Measurements from ENCODE around the gene LYPLAL1. TPM values are rescaled to one million over a fixed set of nuclear protein-coding genes. Genes with fewer than 3 reads are reported as not detected.

The LYPLAL1 gene
- total and polyA plus RNA-seq, 2 of the 13 experiments (the other 11 are each of a cell fraction or from before 2014, with no cell fraction given): 17.0 to 31.6 TPM

GRCh38 chr1:219173758-219174459, at the start of gene LYPLAL1 (continued):
- TF ChIP-seq, protein P1, sequence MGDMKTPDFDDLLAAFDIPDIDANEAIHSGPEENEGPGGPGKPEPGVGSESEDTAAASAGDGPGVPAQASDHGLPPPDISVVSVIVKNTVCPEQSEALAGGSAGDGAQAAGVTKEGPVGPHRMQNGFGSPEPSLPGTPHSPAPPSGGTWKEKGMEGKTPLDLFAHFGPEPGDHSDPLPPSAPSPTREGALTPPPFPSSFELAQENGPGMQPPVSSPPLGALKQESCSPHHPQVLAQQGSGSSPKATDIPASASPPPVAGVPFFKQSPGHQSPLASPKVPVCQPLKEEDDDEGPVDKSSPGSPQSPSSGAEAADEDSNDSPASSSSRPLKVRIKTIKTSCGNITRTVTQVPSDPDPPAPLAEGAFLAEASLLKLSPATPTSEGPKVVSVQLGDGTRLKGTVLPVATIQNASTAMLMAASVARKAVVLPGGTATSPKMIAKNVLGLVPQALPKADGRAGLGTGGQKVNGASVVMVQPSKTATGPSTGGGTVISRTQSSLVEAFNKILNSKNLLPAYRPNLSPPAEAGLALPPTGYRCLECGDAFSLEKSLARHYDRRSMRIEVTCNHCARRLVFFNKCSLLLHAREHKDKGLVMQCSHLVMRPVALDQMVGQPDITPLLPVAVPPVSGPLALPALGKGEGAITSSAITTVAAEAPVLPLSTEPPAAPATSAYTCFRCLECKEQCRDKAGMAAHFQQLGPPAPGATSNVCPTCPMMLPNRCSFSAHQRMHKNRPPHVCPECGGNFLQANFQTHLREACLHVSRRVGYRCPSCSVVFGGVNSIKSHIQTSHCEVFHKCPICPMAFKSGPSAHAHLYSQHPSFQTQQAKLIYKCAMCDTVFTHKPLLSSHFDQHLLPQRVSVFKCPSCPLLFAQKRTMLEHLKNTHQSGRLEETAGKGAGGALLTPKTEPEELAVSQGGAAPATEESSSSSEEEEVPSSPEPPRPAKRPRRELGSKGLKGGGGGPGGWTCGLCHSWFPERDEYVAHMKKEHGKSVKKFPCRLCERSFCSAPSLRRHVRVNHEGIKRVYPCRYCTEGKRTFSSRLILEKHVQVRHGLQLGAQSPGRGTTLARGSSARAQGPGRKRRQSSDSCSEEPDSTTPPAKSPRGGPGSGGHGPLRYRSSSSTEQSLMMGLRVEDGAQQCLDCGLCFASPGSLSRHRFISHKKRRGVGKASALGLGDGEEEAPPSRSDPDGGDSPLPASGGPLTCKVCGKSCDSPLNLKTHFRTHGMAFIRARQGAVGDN (CRISPR knock-in tag; IDR thresholded peaks at IDR 0.05): peak; percentile 95
- peak; percentile 84; the same call in 1 of the 2 replicates for TF ChIP-seq SALL1 (CRISPR knock-in tag; IDR thresholded peaks at IDR 0.05)
- TF ChIP-seq PAX8 (CRISPR knock-in tag; IDR thresholded peaks at IDR 0.05; ENCODE audit: borderline replicate concordance): 0 out of 2 replicates have a peak, but pooled peaks have one; percentile 83
- peak; percentile 91 for TF ChIP-seq MAX (IDR thresholded peaks at IDR 0.05)
- no peak for TF ChIP-seq JDP2 (CRISPR knock-in tag; IDR thresholded peaks at IDR 0.05; ENCODE audit: borderline replicate concordance)
- TF ChIP-seq SNRNP70 (IDR thresholded peaks at IDR 0.05; ENCODE audit: low read depth, low read length): no peak
- TF ChIP-seq KDM5B (CRISPR knock-in tag; IDR thresholded peaks at IDR 0.05; ENCODE audit: borderline replicate concordance): peak; percentile 95
- TF ChIP-seq ZNF777 (CRISPR knock-in tag; IDR thresholded peaks at IDR 0.05): no peak
- TF ChIP-seq CBX5 (CRISPR knock-in tag; IDR thresholded peaks at IDR 0.05; ENCODE audit: borderline replicate concordance): peak; percentile 63; the same call in 1 of the 2 replicates
- peak; percentile 49; the same call in 1 of the 2 replicates for TF ChIP-seq NAIF1 (CRISPR knock-in tag; IDR thresholded peaks at IDR 0.05; ENCODE audit: borderline replicate concordance)
- TF ChIP-seq ZNF30 (CRISPR knock-in tag; IDR thresholded peaks at IDR 0.05): no peak
- TF ChIP-seq, protein P2, sequence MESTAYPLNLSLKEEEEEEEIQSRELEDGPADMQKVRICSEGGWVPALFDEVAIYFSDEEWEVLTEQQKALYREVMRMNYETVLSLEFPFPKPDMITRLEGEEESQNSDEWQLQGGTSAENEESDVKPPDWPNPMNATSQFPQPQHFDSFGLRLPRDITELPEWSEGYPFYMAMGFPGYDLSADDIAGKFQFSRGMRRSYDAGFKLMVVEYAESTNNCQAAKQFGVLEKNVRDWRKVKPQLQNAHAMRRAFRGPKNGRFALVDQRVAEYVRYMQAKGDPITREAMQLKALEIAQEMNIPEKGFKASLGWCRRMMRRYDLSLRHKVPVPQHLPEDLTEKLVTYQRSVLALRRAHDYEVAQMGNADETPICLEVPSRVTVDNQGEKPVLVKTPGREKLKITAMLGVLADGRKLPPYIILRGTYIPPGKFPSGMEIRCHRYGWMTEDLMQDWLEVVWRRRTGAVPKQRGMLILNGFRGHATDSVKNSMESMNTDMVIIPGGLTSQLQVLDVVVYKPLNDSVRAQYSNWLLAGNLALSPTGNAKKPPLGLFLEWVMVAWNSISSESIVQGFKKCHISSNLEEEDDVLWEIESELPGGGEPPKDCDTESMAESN (CRISPR knock-in tag; conservative IDR thresholded peaks at IDR 0.05): no peak
- TF ChIP-seq POLR2AphosphoS5 (IDR thresholded peaks at IDR 0.05; ENCODE audit: low read depth, low read length): peak; percentile 96
- TF ChIP-seq NR2F6 (IDR thresholded peaks at IDR 0.05): no peak
- TF ChIP-seq NR2F6 (CRISPR knock-in tag; IDR thresholded peaks at IDR 0.05): peak; percentile 40; the same call in 1 of the 2 replicates
- TF ChIP-seq, protein P3, sequence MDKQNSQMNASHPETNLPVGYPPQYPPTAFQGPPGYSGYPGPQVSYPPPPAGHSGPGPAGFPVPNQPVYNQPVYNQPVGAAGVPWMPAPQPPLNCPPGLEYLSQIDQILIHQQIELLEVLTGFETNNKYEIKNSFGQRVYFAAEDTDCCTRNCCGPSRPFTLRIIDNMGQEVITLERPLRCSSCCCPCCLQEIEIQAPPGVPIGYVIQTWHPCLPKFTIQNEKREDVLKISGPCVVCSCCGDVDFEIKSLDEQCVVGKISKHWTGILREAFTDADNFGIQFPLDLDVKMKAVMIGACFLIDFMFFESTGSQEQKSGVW (CRISPR knock-in tag; IDR thresholded peaks at IDR 0.05; ENCODE audit: borderline replicate concordance): 0 out of 2 replicates have a peak, but pooled peaks have one; percentile 34
- TF ChIP-seq TRIM24 (CRISPR knock-in tag; IDR thresholded peaks at IDR 0.05): no peak
- no peak for TF ChIP-seq LCORL (IDR thresholded peaks at IDR 0.05)
- TF ChIP-seq LCORL (CRISPR knock-in tag; IDR thresholded peaks at IDR 0.05): peak; percentile 31
- no peak for TF ChIP-seq ZNF550 (CRISPR knock-in tag; IDR thresholded peaks at IDR 0.05; ENCODE audit: borderline replicate concordance)
